Brain microvascular endothelial cell (primary cell): ENCODE measurements around the gene STOX2.

ENCODE experiments used
- DNase-seq: peaks from one replicate; pipeline ENCODE4 v3.0.0-alpha.2; 2020
- H3K27ac ChIP-seq: fragments of 250-450 bp; sonication (Bioruptor Pico); 2 replicates; pipeline ENCODE4 v1.5.1; 2020; ENCODE audit warnings: mild to moderate bottlenecking, moderate library complexity
- H3K27me3 ChIP-seq: fragments of 250-450 bp; sonication (Bioruptor Pico); replicated peaks from 2 replicates; pipeline ENCODE4 v1.5.1; 2020; ENCODE audit warnings: mild to moderate bottlenecking
- H3K36me3 ChIP-seq: fragments of 250-450 bp; sonication (Bioruptor Pico); replicated peaks from 2 replicates; pipeline ENCODE4 v1.5.1; 2020; ENCODE audit warnings: mild to moderate bottlenecking
- H3K4me3 ChIP-seq: 2 replicates; pipeline ENCODE4 v1.5.1; 2011; ENCODE audit warnings: low read depth, mild to moderate bottlenecking, control low read depth, low read length, moderate library complexity
- CTCF ChIP-seq: IDR thresholded peaks from 2 replicates; pipeline ENCODE4 v1.5.1; 2011; ENCODE audit warnings: low read depth, mild to moderate bottlenecking, moderate library complexity, low read length, control low read depth, inconsistent platforms; ENCODE audit errors: missing control alignments
- in situ Hi-C: cut with HindIII; loops from 2 replicates; pipeline ENCODE4 v1.10.0; 2017; ENCODE audit warnings: low sequenced_read_pairs, low pct_ligation_motif_present

Gene STOX2

GRCh38 chr4:184066584-184067300 lies 161.6 kb downstream of the STOX2 start:
- TF ChIP-seq CTCF, result no peak
- Histone ChIP-seq H3K27me3 (no peaks in the 10 kb centered on the region), H3K4me3 (no peak overlapping the region), H3K27ac (no peak overlapping the region), H3K36me3 (no peaks in the 10 kb centered on the region)
- in situ Hi-C loops, result no loop called here
- no peak for DNase-seq

GRCh38 chr4:184067931-184068554 lies 162.9 kb downstream of the STOX2 start:
- Histone ChIP-seq H3K27ac (no peak overlapping the region), H3K4me3 (no peak overlapping the region), H3K27me3 (no peaks in the 10 kb centered on the region), H3K36me3 (no peaks in the 10 kb centered on the region)
- no peak for DNase-seq
- in situ Hi-C loops, result no loop called here
- no peak for TF ChIP-seq CTCF
